Chondrocyte (in vitro differentiated cells): ENCODE data around the gene ERLIN1. TPM values are rescaled to one million over a fixed set of nuclear protein-coding genes. Genes with fewer than 3 reads are reported as not detected.

Experiments used
- DNase-seq: peaks from one replicate; pipeline ENCODE4 v3.0.0; 2021; ENCODE audit warnings: mixed read lengths, low spot score
- H3K27ac Mint-ChIP-seq: one replicate; pipeline ENCODE4 v1.8.0; 2021; ENCODE audit warnings: mild to moderate bottlenecking, moderate library complexity, mixed read lengths; ENCODE audit not compliant: unreplicated experiment
- H3K27me3 Mint-ChIP-seq: 2 replicates; pipeline ENCODE4 v1.8.0; 2021; ENCODE audit warnings: low read depth, mixed read lengths
- H3K36me3 Mint-ChIP-seq: 2 replicates; pipeline ENCODE4 v1.8.0; 2021; ENCODE audit warnings: low read depth, mixed read lengths
- H3K4me1 Mint-ChIP-seq: 2 replicates; pipeline ENCODE4 v1.8.0; 2021; ENCODE audit warnings: low read depth, mild to moderate bottlenecking, mixed read lengths
- H3K4me3 Mint-ChIP-seq: one replicate; pipeline ENCODE4 v1.8.0; 2021; ENCODE audit warnings: mild to moderate bottlenecking, moderate library complexity, mixed read lengths; ENCODE audit not compliant: unreplicated experiment
- H3K9me3 Mint-ChIP-seq: 2 replicates; pipeline ENCODE4 v1.8.0; 2021; ENCODE audit warnings: low read depth, mixed read lengths
- CTCF ChIP-seq: fragments of 200-600 bp; sonication (generic); IDR thresholded peaks from 2 replicates; pipeline ENCODE4 v1.5.0; 2021; ENCODE audit warnings: antibody characterized with exemption, mild to moderate bottlenecking, moderate library complexity
- total RNA-seq: library from RNA; stranded (reverse); gene quantifications from 3 replicates; pipeline ENCODE4 v1.2.1, GENCODE V29; 2021

The ERLIN1 gene
- total RNA-seq, 1 donor from 2014 or later, result 28.2 TPM

GRCh38 chr10:100183481-100183880 lies 2.3 kb downstream of the ERLIN1 start:
- Mint-ChIP-seq H3K27ac (no peak overlapping the region), H3K4me3 (no peak overlapping the region), H3K4me1 (peaks cover 40% of the 10 kb centered on the region), H3K27me3 (no peaks in the 10 kb centered on the region), H3K36me3 (peaks cover 2% of the 10 kb centered on the region), H3K9me3 (no peaks in the 10 kb centered on the region)
- no peak for TF ChIP-seq CTCF
- no peak for DNase-seq

DNA sequence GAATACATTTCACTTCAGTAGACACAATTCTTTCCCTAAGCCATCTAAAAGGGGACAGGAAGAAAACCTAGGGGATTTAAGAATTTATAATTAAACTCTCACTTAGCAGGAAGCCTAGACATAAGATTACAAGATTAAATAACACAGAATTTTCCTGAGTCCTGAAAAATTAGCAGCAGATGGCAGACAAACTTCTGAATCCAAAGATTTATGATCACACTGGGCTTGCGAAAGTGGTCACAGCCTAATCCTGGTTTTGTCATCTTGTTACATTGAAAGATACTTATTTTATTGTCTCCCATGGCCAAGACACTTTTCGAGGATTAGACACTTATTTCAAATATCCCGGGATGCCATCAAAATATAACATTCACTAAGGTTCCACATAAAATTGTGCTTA lies 2.9 kb downstream of the ERLIN1 start:
- H3K4me3 Mint-ChIP-seq, result no peak overlapping the region
- no peaks in the 10 kb centered on the region for H3K27me3 Mint-ChIP-seq
- DNase-seq, result no peak
- H3K27ac Mint-ChIP-seq, result no peak overlapping the region
- peaks cover 6% of the 10 kb centered on the region for H3K36me3 Mint-ChIP-seq
- TF ChIP-seq CTCF, result no peak
- no peaks in the 10 kb centered on the region for H3K9me3 Mint-ChIP-seq
- peaks cover 41% of the 10 kb centered on the region for H3K4me1 Mint-ChIP-seq

DNA sequence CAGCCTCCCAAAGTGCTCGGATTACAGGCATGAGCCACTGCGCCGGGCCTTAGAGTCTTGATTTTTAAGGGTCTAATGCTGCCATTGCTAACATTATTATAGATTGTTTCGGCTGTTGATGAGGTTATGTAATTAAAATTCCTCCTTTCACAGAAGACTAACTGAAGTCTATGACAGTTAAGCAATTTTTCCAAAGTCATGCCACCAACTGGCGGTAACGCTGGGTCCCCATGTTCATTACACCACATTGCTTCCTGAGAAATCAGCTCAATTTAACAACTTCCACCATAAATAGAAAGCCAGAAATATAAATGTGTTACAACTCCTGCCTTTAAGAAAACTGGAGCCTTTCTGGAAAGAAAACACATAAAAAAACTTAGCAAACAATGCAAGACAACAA lies 3.5 kb downstream of the ERLIN1 start:
- H3K27ac Mint-ChIP-seq, result no peak overlapping the region
- H3K4me1 Mint-ChIP-seq, result peaks cover 42% of the 10 kb centered on the region
- DNase-seq, result no peak
- H3K9me3 Mint-ChIP-seq, result no peaks in the 10 kb centered on the region
- peaks cover 8% of the 10 kb centered on the region for H3K36me3 Mint-ChIP-seq
- H3K27me3 Mint-ChIP-seq, result no peaks in the 10 kb centered on the region
- no peak overlapping the region for H3K4me3 Mint-ChIP-seq
- TF ChIP-seq CTCF, result no peak

DNA sequence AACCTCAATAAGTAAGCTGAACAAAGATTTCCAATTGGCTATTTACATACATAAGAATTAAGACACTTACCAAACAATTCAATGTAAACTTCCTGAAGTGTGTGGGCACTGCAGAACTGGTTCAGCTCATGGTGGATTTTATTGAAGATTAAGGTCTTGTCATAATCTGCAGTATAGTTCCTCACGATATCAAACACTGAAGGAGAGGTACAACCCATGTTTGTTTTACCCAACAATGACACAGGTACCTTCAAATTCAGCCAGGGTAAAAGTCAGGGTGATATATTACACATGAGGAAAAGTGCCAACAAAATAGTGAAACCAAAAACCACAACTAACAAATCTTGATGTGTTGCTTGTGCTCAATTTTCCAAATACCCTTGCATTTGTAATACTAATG lies 10.0 kb downstream of the ERLIN1 start:
- peaks cover 15% of the 10 kb centered on the region for H3K4me1 Mint-ChIP-seq
- H3K27me3 Mint-ChIP-seq, result no peaks in the 10 kb centered on the region
- no peak for DNase-seq
- no peak for TF ChIP-seq CTCF
- peaks cover 10% of the 10 kb centered on the region for H3K9me3 Mint-ChIP-seq
- no peak overlapping the region for H3K4me3 Mint-ChIP-seq
- no peak overlapping the region for H3K27ac Mint-ChIP-seq
- H3K36me3 Mint-ChIP-seq, result peaks cover 32% of the 10 kb centered on the region

DNA sequence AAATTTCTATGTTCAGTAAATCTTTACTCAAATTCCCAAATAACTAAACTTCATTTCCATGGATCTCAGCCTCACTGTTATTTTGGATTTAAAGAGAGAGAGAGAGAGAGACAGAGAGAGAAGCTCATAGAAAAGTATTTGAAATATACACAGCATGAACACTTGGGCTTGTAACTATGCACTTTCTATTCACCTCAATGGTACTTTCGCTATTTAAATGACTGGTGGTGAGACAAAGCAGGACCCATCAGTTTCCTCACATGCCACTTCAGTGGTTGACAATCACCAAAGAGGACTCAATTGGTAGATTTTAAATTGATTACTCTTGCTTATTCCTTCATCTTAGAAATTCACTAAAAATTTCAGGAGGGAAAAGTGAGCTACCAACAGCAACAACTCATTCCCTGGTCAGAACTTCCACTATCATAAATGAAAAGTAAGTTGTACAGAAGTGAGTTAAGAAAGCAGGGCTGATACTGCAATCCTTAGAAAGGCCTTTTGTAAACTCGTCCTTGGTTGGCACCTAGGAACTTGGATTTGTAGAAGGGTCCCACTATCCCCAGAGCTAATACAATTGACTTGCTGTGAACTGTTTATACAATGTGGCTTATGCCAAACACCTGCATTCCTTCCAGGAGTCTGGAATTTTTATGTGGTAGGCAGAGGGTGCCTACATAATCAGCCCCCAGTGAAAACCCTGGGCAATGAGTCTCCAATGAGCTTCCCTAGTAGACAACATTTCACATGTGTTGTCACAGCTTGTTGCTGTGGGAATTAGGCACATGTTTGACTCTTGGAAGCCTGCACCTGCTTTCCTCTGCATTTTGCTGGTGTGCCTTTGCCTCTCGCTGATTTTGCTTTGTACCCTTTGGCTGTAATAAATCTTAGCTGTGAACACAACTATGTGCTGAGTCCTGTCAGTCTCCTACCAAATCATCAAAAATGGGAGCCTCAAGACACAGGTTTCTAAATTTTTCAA lies 10.8 kb downstream of the ERLIN1 start:
- no peak overlapping the region for H3K27ac Mint-ChIP-seq
- H3K9me3 Mint-ChIP-seq, result peaks cover 10% of the 10 kb centered on the region
- peaks cover 19% of the 10 kb centered on the region for H3K4me1 Mint-ChIP-seq
- no peak for TF ChIP-seq CTCF
- DNase-seq, result no peak
- no peak overlapping the region for H3K4me3 Mint-ChIP-seq
- H3K27me3 Mint-ChIP-seq, result no peaks in the 10 kb centered on the region
- peaks cover 36% of the 10 kb centered on the region for H3K36me3 Mint-ChIP-seq
